Measurements from ENCODE around the gene KRTAP10-4.
"Not testable (repeated sequence)": the region's sequence is repeated elsewhere in the genome, so short reads cannot be mapped to it uniquely, and the experiment has no call there.

The KRTAP10-4 gene

DNA sequence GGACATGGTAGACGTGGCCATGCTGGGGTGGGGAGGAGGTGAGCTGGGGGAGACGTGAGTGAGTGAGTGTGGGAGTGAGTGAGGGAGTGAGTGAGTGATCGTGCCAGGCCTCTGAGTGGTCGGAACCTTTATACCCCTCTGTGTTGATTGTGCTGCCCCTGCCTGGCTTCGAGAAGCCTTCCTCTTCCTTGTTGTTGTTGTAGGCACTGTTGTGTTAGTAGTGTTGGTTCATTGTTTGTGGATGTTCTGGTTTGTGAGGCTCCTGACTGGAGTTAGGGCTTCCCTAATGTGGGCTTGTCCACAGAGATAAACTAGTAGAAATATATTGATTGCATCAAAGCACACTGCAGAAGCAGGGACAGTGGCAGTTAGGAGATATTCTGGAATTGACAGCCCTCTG is 14.8 kb upstream of the KRTAP10-4 start, which contains the start of gene KRTAP10-3:
Gene KRTAP10-3, minus strand, starts transcription at position 101 of the 400 bp plus-strand sequence. Its CDS starts 80 bp downstream, at position 21.
- no peak for DNase-seq

- DNase-seq = no peak
Measured at GRCh38 chr21:44564099-44564498, 9.4 kb upstream of the KRTAP10-4 start.

DNA sequence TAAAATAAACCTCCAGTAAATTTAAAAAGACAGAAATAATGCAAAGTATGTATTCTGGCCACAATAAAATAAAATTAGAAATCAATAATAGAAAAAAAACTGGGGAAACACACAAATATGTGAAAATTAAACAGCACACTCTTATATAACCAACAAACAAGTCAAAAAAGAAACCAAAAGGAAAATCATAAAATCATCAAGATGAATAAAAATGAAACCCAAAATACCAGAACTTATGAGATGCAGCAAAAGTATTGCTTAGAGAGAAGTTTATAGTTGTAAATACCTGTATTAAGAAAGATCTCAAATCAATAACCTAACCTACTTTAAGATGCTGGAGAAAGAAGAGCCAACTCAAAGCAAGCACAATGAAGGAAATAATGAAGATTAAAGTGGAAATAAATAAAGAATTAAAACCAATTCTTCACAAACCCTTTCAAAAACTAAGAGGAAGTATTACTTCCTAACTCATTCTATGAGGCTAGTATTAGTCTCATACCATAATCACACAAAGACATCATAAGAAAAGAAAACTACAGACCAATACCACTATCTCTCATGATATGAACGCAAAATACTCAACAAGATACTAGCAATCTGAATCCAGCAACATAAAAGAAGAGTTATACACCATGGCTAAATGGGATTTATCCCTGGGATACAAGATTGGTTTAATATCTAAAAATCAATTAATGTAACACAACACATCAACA is 8.5 kb upstream of the KRTAP10-4 start:
- DNase-seq = no peak

- DNase-seq = no peak
Measured at GRCh38 chr21:44566403-44566802, 7.1 kb upstream of the KRTAP10-4 start.

DNA sequence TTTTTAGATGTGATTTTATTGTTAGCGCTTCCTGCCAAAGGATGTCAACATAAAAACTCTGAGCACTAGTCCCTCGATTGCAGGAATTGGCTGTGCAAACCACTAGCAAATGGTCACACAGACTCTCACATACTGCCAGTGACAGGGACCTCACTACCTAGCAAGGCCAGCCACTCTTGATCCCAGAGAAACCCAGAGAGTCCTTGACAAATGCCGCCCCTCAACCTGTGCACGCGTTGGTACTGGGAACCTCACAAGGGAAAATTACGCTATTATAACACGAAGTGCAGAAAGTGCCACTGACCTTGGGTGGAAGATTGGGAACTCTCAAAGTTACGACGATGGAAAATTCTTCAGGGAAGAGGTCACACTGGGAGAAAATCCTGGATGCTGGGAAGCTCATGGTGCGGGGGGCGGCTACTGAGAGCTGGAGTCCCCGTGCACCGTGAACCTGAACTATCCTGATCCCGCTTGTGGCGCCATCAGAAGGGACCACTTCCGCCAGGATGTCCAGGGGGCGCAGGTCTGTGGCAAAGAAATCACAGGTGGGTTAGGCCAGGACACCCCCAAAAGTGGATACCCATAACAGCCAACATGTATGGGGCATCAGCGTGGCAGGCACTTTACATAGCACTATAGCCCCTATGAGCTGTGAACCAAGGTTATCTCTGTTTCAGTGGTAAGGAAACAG is 5.9 kb upstream of the KRTAP10-4 start:
- DNase-seq = no peak

DNA sequence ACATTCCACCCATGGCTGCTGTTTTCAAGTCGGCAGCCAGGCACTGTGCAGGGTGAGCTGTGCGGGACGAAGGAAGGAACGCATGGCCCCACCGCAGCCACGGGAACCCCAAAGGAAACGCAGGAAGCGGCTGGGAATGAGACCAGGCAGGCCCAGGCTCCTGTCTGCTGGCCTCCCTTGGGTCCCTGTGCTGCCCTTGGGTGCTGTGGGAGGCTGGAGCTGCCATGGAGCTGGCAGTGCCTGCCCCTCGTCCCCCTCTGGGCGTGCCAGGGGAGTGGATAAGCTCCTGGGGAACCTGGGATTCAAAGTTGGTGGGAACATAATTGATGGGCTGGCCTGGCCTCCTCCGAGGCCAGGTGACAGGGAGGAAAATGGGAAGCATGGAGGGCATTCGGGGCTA is 5.3 kb upstream of the KRTAP10-4 start:
- DNase-seq = no peak

- DNase-seq = no peak
Measured at GRCh38 chr21:44568667-44569556, 4.6 kb upstream of the KRTAP10-4 start.

DNA sequence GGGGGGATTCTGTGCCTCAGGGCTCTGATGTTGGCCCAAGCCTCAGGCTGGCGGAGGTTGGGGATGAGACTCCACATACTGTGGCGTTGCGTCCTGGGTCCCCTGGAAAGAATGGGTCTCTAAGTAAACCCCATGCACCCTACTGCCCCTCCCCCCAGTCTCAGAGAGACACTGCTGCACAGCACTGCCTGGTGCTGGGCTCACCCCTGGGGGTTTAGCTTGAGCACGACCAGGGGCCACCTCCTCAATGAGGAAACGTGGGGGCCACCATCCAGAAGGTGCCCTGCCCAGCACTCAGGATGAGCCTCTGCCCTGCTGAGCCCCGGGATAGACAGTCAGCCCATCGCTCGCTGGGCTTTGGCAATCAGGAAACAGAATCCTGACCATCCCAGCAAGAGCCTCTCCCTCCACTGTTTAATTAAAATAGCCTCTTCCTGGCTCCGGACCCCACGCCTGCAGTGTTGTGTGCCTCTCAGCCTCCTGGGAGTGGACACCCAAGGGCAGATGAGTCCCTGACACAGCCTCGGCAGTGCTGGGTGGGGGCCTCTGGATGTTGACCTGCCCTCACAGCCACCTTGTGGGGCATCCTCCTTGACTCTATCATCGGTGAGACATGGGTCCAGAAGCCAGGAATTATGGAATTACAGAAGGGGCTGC is 3.5 kb upstream of the KRTAP10-4 start:
- DNase-seq = no peak

DNA sequence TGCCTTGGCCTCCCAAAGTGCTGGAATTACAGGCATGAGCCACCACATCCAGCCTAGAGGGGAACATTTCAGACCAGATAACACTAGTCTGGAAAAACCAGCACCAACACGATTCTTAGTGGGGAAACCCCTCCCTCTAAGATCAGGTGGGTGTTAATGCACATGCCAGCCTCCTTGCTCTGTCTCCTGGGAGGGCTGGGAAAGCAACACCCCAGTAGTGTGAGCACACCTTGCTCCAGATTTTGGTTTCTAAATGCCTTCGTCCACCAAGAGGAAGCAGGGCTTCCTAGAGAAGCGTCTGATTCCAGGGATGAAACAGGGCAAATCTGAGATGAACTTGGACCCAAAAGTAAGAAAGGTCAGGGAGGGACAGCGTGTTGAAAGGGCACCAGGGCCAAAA is 2.2 kb upstream of the KRTAP10-4 start:
- no peak for DNase-seq

DNA sequence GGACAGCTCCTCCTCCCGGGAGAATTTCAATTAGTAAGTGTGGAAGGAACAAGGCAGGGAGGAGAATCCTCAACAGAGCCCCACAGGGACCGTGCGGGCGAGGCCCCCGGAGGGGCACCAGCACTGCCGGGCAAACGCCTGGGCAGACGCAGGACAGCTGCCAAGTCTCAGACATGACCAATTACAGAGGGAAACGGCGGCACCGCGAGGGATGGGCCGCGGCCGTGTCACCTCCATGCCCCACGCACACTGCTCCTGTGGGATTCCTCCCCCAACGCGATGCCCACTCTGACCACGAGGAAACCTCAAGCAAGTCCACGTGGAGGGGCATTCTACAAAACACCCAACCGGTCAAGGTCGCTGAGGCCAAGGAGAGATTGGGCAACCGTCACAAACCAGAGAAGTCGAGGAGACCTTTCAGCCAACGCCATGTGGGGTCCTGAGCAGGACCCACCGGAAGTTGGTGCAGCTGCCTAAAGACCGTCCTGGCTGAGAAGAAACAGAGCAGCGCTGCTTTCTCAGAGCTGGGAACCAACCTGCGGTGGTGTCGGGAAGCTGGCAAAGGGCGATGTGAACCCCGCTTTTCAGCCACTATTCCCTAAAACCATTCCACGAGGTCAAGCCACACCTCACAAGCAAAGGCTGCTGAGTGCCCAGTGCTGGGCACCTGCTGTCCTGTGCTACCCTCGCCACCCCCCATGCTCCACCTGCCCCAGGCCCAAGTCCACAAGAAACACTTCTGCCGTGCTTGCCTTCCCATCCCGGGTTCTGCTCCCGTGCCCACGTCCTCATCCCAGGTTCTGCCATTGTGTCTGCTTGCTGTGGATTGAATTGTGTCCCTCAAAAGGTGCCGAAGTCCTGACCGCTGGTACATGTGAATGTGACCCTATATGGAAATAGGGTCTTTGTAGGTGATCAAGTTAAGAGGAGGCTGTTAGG is 1.4 kb upstream of the KRTAP10-4 start:
- no peak for DNase-seq

DNA sequence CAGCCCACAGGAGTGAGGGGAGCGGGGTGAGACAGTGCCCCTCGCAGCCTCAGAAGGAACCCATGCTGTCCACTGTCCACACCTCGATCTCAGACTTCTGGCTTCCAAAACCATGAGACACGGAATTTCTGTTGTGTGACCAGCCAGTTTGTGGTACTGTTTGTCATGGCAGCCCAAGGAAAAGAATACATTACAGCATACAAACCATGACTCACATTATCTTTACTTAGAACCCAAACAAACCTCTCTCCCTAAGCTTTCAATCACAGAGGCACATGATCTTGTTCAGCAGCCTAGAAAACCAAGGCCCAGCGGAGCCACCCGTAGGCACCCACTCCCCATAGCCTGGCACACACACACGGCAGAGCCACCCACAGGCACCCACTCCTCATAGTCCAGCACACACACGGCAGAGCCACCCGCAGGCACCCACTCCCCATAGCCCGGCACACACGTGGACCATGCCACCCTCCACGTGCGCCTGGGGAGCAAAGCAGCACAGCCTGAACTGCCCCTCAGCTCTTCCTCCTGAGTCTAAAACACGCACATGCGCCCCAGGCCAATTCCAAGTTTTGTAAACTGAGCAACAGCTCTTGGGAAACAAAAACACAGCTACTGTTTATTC is 458 bp upstream of the KRTAP10-4 start:
- DNase-seq = no peak

GRCh38 chr21:44574457-44575306 is 1.2 kb downstream of the KRTAP10-4 start:
- DNase-seq = no peak

DNA sequence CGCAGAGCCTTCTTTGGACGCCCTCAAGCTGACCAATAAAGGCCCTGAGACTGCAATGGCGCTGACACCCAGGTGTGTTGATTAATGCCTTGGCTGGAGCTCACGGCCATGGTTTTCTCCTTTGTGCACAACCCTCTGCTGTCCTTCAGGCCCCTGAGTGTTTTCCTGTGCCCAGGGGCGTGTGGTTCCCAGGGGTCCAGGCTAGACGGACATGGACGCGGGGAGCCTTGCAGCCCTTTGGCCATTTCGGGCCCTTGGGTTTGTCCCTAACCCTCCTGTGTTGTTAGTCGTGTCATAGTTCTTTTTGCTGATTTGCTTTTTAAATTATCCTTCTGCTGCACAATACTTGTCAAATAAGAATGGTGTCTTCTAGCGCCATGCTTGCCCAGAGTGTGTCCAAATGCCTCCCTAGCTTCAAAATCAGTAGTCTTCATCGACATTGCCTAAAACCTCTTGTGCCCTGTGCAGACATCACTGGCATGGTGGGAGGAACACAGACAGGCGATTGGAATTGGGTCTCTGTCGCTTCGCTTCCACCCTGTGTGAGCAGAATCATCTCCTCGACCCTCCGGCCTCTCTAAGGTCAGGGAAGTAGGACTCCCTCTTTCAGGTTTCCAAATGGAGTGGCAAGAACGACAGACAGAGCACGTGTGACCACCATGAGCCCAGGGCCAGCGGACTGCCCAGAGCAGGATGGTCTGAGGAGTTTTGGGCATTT is 1.9 kb downstream of the KRTAP10-4 start:
- DNase-seq = no peak

DNA sequence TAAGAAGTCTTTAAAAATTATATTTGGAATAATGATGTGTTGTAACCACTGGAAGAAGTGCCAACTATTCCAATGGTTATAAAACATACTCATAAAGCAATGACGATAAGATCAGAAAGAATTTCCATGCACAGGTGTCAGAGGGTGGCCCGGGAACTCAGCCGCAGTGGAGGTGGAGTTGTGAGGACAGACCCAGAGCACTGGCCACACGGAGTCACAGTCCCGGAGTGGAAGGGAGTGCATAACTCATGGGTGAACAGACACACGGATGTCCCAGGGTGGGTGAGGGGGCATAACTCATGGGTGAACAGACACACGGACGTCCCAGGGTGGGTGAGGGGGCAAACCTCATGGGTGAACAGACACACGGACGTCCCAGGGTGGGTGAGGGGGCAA is 2.5 kb downstream of the KRTAP10-4 start:
- no peak for DNase-seq

DNA sequence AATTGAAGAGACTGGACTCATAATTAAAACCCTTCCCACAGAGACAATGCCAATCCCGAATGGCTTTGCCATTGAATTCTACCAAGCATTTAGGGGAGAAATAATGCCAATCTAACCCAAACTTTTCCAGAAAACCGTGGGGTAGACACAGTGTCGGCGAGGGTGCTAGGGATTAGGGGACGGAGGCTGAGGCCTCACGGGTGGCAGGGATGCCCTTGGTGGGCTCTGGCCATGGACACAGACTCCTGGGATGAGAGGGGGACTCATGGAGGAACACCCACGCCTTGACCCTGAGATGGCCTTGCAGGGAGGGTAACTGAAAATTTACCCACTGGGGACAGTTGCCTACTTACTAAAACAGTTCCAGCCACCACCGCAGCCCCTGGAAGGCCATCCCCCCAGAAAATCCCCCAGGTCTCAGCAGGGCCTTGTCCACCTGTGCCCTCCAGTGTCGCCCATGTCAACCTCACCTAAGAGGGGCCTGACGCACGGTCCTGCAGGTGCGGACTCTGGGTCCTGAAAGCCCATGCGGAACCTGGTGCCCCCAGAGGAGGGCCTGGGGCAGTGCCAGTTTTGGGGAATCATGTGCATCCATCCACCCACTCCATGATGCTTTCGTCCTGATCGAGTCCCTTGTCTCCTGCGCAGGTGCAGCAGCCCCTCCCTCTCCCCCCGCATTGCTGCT is 5.0 kb downstream of the KRTAP10-4 start:
- no peak for DNase-seq

- DNase-seq = no peak
Measured at GRCh38 chr21:44579056-44579832, 5.7 kb downstream of the KRTAP10-4 start.

DNA sequence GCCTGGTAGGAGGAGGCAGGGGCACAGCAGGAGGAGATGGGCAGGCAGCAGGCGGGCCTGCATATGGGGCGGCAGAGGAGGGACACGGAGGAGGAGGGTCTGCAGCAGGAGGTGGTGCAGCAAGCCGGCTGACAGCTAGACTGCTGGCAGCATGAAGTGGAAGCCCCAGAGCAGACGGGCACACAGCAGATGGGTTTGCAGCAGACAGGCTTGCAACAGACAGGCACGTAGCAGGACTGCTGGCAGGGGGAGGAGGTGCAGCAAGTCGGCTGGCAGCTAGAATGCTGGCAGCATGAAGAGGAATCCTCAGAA is 6.3 kb downstream of the KRTAP10-4 start:
- no peak for DNase-seq

GRCh38 chr21:44580231-44580821 is 6.8 kb downstream of the KRTAP10-4 start, which contains the start of gene KRTAP10-5:
KRTAP10-5 (minus strand) TSS chr21:44580604; CDS start chr21:44580578, 26 bp downstream.
- not testable (repeated sequence) for DNase-seq
